Endothelial cell of umbilical vein (primary cell): ENCODE results near the gene ADCY5. TPM values are rescaled to one million over a fixed set of nuclear protein-coding genes. Genes with fewer than 3 reads are reported as not detected.

Experiments used
- BruUV-seq: library from RNA; stranded (reverse); fragments of 400-500 nt; replicated peaks from 2 replicates; lab custom pipeline; 2021; lab: Mats Ljungman, UMichigan
- CTCF ChIA-PET: fragments of 300-600, 350-600 bp; sonication (Branson Sonifier 250); formaldehyde crosslinking; loops from one replicate; lab custom pipeline; 2021; ENCODE audit warnings: antibody characterized with exemption, inconsistent platforms; lab: Charles Lee
- POLR2A ChIA-PET: fragments of 300-600, 350-600 bp; sonication (Branson Sonifier 250); formaldehyde crosslinking; loops from one replicate; lab custom pipeline; 2021; ENCODE audit warnings: antibody characterized with exemption, inconsistent platforms; lab: Charles Lee
- DNase-seq: peaks from one replicate; pipeline ENCODE4 v3.0.0-alpha.2; 2011; ENCODE audit warnings: low read depth, low spot score
- FAIRE-seq: peaks from 2 replicates; lab custom pipeline; 2011; peaks lifted over from hg19 to GRCh38; lab: Jason Lieb, UNC
- H2AFZ ChIP-seq: 2 replicates; pipeline ENCODE4 v1.6.0; 2012; ENCODE audit warnings: low read depth, low read length, control low read depth, inconsistent platforms
- H3K27ac ChIP-seq: 2 replicates; pipeline ENCODE4 v1.5.1; 2011; ENCODE audit warnings: low read depth, mild to moderate bottlenecking, control low read depth, low read length, moderate library complexity; ENCODE audit not compliant: insufficient read depth
- H3K27me3 ChIP-seq, 2 experiments: 2 replicates each; pipeline versions ENCODE4 v1.6.0 to v1.6.1; 2011; ENCODE audit warnings: low read length in 2 of 2, mixed read lengths in 1 of 2; ENCODE audit not compliant: control insufficient read depth in 2 of 2, insufficient read depth in 2 of 2
- H3K36me3 ChIP-seq, 2 experiments: 2 replicates in 1 of 2; 3 replicates in 1 of 2; pipeline ENCODE4 v1.5.1; 2011; ENCODE audit warnings: low read length in 2 of 2, mild to moderate bottlenecking in 1 of 2, moderate library complexity in 1 of 2; ENCODE audit not compliant: control insufficient read depth in 2 of 2, insufficient read depth in 2 of 2; ENCODE audit errors: extremely low read depth in 1 of 2
- H3K4me1 ChIP-seq: 3 replicates; pipeline ENCODE4 v1.5.1; 2011; ENCODE audit warnings: mild to moderate bottlenecking, low read length; ENCODE audit not compliant: control insufficient read depth, insufficient read depth; ENCODE audit errors: extremely low read depth
- H3K4me2 ChIP-seq: 2 replicates; pipeline ENCODE4 v1.6.1; 2011; ENCODE audit warnings: low read length, control low read depth, mixed read lengths; ENCODE audit not compliant: insufficient read depth
- H3K4me3 ChIP-seq, 3 experiments: fragments of 200-600 bp in 1 of 3; sonication (generic), shearing (Covaris generic) in 1 of 3; replicated peaks in 1 of 3; 2 replicates each; pipeline ENCODE4 v1.5.1; 2011 to 2016; ENCODE audit warnings: control low read depth in 3 of 3, low read length in 3 of 3, mild to moderate bottlenecking in 2 of 3, inconsistent platforms in 1 of 3, low read depth in 1 of 3, moderate library complexity in 1 of 3; ENCODE audit not compliant: insufficient read depth in 1 of 3
- H3K79me2 ChIP-seq: 2 replicates; pipeline ENCODE4 v1.6.0; 2012; ENCODE audit warnings: low read length, inconsistent platforms; ENCODE audit not compliant: control insufficient read depth, insufficient read depth
- H3K9ac ChIP-seq: replicated peaks from 2 replicates; pipeline ENCODE3; 2011; ENCODE audit warnings: low read length, control low read depth; ENCODE audit not compliant: insufficient read depth; ENCODE audit errors: extremely low read depth
- H3K9me1 ChIP-seq: replicated peaks from 3 replicates; pipeline ENCODE4 v1.6.0; 2011; ENCODE audit warnings: mild to moderate bottlenecking, low read length; ENCODE audit not compliant: control insufficient read depth, insufficient read depth; ENCODE audit errors: extremely low read depth
- H3K9me3 ChIP-seq: replicated peaks from 2 replicates; pipeline ENCODE4 v1.5.1; 2012; ENCODE audit warnings: low read length, inconsistent platforms; ENCODE audit not compliant: control insufficient read depth, insufficient read depth
- H4K20me1 ChIP-seq: replicated peaks from 2 replicates; pipeline ENCODE3; 2011; ENCODE audit warnings: mild to moderate bottlenecking, low read length; ENCODE audit not compliant: control insufficient read depth, insufficient read depth; ENCODE audit errors: extremely low read depth
- CTCF ChIP-seq, 2 donors: IDR thresholded peaks; 1 replicate in 1 of 2; 2 replicates in 1 of 2; pipeline ENCODE4 v1.5.1; 2011; ENCODE audit warnings: low read length in 2 of 2, mild to moderate bottlenecking in 2 of 2, moderate library complexity in 2 of 2, control low read depth in 1 of 2, inconsistent platforms in 1 of 2, low read depth in 1 of 2; ENCODE audit not compliant: insufficient read depth in 1 of 2; ENCODE audit errors: extremely low read depth in 1 of 2
- EZH2 ChIP-seq: IDR thresholded peaks from 2 replicates; pipeline ENCODE4 v1.6.1; 2012; ENCODE audit warnings: borderline replicate concordance, low read depth, mild to moderate bottlenecking, moderate library complexity, low read length, inconsistent platforms; ENCODE audit not compliant: severe bottlenecking
- FOS ChIP-seq: IDR thresholded peaks from 2 replicates; pipeline ENCODE4 v1.6.1; 2011; ENCODE audit warnings: mild to moderate bottlenecking, low read length, moderate library complexity, borderline replicate concordance; ENCODE audit not compliant: insufficient read depth
- GATA2 ChIP-seq: IDR thresholded peaks from 2 replicates; pipeline ENCODE4 v1.7.0; 2011; ENCODE audit warnings: low read depth, mild to moderate bottlenecking, moderate library complexity, mixed read lengths, low read length; ENCODE audit not compliant: insufficient read length, insufficient read depth
- JUN ChIP-seq: IDR thresholded peaks from 2 replicates; pipeline ENCODE4 v1.6.1; 2011; ENCODE audit warnings: borderline replicate concordance, low read depth; ENCODE audit not compliant: insufficient read length, insufficient read depth
- MAX ChIP-seq: IDR thresholded peaks from 2 replicates; pipeline ENCODE4 v1.6.1; 2011; ENCODE audit not compliant: insufficient read depth, insufficient read length
- MYC ChIP-seq: IDR thresholded peaks from one replicate; pipeline ENCODE4 v1.6.1; 2011; ENCODE audit warnings: mild to moderate bottlenecking, low read depth, low read length
- dilution Hi-C: fragments of 300-500 bp; cut with MboI; formaldehyde crosslinking; loops from one replicate; pipeline ENCODE4 v1.15.0; 2019; ENCODE audit warnings: low sequenced_read_pairs; ENCODE audit not compliant: extremely low pct_ligation_motif_present
- intact Hi-C: fragments of 100-400 bp; cut with micrococcal nuclease; formaldehyde crosslinking; loops from one replicate; pipeline ENCODE4 v1.10.0; 2022
- polyA plus RNA-seq, 4 experiments: library from polyadenylated mRNA; depleted of rRNA in 3 of 4; stranded (reverse) in 3 of 4; unstranded in 1 of 4; fragments of >200 nt; gene quantifications; 2 replicates each; pipeline versions ENCODE4 v1.2.1 to v1.2.3, GENCODE V29; 2011 to 2012; ENCODE audit warnings: missing spikeins in 1 of 4
- total RNA-seq: library from RNA; stranded (reverse); gene quantifications from 2 replicates; pipeline ENCODE4 v1.2.3, GENCODE V29; 2021

Gene ADCY5
- total and polyA plus RNA-seq, 2 donors (not counting 3 experiments of a cell fraction or from before 2014, with no cell fraction given), result 0.01 TPM; not detected in 1

- Histone ChIP-seq H3K9ac (no peak overlapping the region), H3K9me3 (no peaks in the 10 kb centered on the region), H4K20me1 (no peaks in the 10 kb centered on the region), H3K79me2 (no peaks in the 10 kb centered on the region), H3K4me3 (no peak overlapping the region), H3K36me3 (no peaks in the 10 kb centered on the region), H3K27me3 (no peaks in the 10 kb centered on the region), H3K9me1 (no peaks in the 10 kb centered on the region), H3K27ac (no peak overlapping the region), H2AFZ (no peak overlapping the region), H3K4me2 (no peak overlapping the region), H3K4me1 (no peaks in the 10 kb centered on the region)
- TF ChIP-seq FOS, result no peak
- no peak for TF ChIP-seq MYC
- no peak for TF ChIP-seq EZH2
- no peak for TF ChIP-seq MAX
- TF ChIP-seq JUN, result no peak
- TF ChIP-seq GATA2, result no peak
- TF ChIP-seq CTCF (IDR thresholded peaks at IDR 0.05; ENCODE audit: extremely low read depth in 1 of 2, insufficient read depth in 1 of 2, low read depth in 1 of 2, low read length in 2 of 2), result no peak
- no TSS peak for BruUV-seq
- FAIRE-seq, result no peak
- intact Hi-C loops (no loop called here), dilution Hi-C loops (no loop called here)
- ChIA-PET POLR2A (no interaction called here), CTCF (interaction anchor here (1.6 kb wide), 1 partner anchor 137 kb away, joined by 4 read pairs; no protein-coding TSS in a partner anchor)
- no peak for DNase-seq
Observed at GRCh38 chr3:123352134-123352554, 96.7 kb downstream of the ADCY5 start.
